Anterior cingulate cortex (tissue), 58 donors: Measurements from ENCODE around the gene ENPP3.
A peak's percentile ranks its signal among the peaks of the same experiment; 100 is the strongest.

Experiments used
- DNase-seq, 58 donors: peaks; one replicate each; lab custom pipeline; 2025; lab: John Stamatoyannopoulos, UW

The ENPP3 gene

DNA sequence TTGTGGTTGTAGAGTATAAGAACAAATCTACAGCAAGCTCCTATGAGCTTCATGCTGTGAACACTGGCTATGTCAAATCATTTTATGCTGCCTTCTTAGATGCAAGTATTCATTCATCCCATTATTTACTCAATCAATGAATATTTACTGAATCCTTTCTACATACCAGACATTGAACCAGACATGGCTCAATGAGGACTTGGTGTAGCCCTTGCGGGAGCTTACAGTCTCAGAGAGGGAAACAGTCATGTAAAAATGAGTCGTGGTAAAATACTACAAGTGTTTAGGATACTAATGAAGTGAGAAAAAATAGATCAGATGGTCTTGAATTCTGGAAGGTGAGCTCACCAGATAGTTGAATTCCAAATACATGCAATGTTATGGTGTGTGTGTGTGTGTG is 125.9 kb downstream of the ENPP3 start:
- DNase-seq = no peak

DNA sequence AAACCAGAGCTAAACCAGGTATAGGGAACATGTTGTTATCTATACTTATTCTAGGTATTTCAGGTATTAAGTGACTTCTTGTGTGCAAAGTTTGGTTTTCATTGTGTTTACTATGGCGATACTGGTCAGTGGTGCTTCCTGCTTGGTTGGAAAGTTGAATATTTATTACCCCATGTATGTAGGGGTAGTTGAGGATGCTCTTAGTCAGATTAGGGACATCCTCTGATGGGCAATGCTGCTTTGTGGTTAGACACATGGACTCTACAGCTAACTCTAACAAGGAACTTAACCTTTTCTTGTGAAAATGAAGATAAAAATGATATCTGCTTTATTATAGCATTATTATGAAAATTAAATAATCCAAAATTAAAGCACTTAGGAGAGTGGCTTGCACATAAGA is 126.6 kb downstream of the ENPP3 start:
- DNase-seq = no peak

DNA sequence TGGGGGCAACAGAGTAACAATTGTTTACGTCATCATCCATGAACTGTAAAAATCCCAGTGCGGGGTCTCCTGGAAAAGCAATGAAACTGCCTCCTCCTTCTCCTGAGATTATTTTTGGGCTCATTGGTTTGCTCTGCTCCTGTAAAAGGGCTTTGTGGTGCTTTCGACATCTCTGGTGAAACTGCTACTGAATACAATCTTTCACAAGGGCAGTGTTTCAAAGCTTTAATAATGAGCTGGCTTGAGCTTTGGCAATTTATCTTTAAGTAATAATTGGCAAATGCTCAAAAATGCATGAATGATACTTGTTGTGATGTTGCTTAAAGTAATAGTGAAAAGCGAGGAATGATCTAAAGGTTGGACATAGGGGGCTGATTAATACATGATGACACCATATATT is 127.2 kb downstream of the ENPP3 start:
- DNase-seq = no peak

DNA sequence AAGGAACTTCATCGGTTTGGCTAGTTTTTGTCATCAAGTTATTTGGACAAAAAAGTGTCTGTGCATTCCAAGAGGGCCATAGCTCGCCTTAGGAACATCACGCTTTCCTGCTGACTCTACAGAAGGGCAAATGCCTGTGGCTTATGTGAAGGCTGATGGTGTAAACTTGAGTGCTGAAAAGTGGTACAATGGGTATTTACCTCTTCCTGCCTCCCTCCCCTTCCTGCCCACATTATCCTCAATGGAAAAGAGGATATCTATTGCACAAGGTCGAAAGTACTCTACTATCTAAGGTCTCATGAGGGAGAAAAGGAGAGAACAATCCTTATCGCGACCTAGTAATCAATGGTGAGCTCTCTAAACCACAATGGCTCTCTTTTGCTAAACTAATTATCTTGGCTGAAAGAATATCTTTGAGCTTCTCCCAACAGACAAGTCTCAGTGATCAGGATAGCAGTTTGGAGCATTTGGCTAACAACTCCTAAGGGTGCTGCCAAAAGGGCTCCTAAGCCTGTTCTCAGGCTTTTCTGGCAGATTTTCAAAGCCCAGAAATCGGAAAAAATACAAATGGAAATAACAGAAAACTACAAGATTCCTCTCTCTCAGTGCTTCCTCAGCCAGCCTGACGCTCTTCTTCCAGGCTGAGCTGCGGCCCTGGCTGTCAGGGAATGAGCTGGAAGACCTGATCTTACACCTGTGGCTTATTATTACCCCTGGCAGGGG is 128.1 kb downstream of the ENPP3 start:
- no peak for DNase-seq

DNA sequence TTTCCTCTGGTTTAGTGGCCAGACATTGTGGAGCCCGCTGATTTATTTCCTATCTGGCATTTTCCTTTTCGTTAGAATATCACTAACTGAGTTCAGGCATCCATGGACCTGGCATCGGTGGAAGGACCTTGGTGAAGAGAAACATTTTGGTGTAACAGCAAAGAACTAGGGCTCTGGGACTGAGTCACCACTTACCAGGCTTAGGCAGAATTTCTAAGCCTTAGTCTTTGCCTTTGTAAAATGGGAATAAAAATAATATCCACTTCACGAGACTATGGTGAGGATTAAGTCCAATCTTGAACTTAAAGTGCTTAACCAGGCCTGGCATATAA is 128.7 kb downstream of the ENPP3 start:
- no peak for DNase-seq

DNA sequence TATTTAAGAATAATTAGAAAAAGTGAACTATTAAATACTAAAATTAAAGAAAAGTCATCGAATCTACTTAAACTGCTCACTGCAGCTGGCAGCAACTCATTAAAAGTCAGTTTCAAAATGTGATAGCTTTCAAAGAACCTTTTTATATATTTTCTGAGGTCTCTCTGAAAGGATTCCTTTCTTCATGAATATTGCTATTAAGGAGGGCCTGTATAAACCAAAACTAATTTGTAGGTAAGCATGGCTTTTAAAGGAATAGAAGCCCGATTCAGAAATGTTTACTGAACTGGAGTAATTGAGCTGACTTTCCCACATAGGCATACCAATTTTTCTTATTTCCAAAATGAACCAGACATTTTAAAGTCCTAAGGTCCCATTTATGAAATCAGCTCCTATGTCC is 129.5 kb downstream of the ENPP3 start:
- no peak for DNase-seq

DNA sequence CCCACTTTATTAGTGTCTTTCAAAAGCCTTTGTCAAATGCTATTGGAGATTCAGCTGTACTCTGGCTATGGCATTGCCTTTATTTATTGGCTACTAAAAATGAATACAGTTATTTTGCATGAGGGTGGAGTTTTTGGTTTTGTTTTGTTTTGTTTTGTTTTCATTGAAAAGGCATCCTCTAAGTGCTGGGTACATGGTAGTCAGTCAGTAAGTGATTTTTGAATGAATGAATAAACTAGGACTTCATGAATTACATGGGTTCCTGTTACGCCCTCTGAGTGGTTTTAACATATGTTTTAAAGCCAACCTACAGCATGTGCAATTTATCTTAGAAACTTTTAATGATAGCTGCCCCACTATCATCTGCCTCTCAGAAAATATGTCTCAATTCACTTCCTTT is 131.9 kb downstream of the ENPP3 start:
- DNase-seq = no peak

DNA sequence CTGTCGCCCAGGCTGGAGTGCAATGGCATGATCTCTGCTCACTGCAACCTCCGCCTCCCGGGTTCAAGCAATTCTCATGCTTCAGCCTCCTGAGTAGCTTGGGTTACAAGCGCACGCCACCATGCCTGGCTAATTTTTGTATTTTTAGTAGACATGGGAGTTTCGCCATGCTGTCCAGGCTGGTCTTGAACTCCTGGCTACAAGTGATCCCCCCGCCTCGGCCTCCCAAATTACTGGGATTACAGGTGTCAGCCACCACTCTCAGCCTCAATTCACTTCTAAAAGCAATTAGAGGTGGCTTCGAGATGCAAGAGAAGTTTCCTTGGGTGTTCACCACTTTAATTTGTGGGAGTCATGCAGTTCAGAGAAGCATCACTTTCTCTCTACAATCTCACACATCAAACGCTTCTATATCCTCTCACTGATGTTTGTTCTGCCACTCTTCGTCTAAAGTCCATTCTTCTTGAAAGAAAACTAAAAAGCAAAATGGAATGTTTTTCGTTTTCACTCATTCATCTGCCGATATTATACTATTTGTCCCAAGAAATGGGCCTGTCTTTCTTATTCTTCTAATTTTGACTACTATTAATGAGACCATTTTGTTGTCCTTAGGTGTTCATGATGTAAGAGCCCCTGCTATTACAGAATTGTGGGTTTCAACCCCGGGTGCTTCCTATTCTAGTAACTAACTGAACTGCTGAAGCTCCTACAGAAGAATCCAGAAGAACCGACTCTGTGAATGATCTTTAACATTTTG is 132.5 kb downstream of the ENPP3 start:
- DNase-seq = no peak

DNA sequence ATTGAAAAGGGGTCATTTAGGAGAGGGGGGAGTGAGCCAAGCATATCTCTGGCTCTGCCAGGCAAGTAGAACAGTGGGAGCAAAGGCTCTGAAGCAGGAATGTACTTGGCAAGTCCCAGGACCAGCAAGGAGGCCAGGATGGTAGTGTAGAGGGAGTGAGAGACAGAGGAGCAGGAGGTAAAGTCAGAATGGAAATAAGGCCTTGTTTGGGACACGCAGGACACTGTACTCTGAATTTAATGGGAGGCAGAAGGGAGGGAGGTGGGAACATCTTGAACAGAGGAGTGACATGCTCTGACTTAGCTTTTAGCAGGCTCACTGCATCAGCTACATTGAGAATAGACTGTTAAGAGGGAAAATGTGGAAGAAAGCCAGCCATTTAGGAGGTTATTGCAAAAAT is 133.7 kb downstream of the ENPP3 start:
- no peak for DNase-seq

DNA sequence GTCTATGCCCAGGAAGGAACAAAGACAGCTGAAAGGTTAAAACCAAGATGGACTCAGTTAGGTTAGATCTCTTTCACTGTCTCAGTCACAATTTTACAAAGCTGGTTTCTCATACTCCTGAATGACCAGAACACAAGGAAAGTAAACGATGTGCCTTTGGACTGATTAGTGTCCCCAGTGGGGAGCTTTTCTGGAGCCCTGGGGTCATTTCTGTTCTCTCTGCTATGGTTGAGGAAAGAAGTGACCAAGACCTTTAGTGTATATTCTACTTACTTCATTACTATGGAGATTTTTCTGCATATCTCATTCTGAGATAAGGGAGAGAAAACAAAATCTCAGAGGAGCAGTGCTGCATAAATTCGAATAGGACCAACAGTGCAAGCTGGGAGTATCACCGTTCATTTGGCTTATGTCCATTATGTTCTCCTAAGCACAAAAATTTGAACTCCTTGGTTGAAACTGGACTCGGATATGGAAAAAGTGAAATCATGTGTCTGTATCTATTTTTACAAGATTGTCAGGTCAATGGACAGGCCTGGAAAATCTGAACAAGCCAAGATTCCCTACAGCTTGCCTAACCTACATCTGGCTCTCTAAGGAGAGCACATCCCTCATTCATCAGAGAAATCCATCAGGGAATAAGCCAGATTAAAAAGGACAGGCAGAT is 136.3 kb downstream of the ENPP3 start:
- DNase-seq = no peak

DNA sequence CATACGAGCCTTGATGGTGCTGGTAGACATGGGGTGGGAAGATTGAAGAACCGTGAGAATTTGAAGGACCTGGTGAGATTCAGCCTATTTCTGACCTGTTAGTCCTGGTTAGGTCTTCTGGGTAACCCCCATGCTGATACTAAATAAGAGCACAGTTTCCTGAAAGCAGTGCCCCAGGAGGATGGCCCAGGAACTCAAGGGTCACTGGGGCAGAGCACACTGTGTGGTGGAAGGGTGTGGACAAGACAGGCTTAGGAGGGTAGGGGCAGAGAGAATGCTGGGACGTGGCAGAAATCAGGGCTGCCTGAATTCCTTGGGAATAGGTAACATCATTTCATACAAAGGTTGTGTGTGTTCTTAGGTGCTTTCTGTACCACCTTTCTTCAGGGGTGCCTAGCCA is 138.8 kb downstream of the ENPP3 start:
- no peak for DNase-seq

DNA sequence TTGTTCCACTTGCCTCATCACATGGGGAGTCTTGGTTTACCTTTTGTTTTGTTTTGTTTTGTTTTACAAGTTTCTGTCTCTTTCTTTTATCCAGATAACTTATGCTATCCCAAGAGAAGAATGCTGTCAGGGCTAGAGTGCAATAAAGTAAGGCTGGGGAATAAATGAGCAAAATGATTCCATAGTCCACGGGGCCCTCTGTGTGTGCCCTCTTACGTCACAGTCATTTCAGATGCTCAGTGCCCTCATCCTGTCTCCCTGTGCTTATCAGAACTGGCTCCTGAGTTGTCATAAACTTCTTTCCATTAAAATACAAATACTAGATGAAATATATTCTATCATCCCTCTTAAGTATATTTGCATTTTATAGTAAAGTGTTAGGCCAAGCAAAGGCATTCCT is 139.9 kb downstream of the ENPP3 start:
- DNase-seq = no peak

DNA sequence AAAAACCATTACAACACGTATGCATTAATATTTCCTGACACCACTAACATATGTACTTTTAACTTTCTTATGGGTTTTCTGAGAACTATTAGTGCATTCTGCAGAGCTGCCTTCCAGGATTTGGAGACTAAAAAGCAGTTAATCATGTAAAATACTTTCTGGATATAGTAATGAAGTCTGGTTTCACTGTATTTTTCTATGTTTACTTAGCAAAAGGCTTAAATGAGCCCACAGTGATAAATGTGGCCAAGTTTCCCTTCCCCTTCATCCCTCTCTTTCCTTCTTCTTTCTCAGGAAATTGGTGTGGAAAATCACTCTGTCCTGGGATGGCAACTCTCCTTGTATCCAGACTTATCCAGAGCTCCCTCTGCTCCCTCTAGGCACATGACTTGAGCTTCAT is 141.1 kb downstream of the ENPP3 start:
- DNase-seq = no peak

DNA sequence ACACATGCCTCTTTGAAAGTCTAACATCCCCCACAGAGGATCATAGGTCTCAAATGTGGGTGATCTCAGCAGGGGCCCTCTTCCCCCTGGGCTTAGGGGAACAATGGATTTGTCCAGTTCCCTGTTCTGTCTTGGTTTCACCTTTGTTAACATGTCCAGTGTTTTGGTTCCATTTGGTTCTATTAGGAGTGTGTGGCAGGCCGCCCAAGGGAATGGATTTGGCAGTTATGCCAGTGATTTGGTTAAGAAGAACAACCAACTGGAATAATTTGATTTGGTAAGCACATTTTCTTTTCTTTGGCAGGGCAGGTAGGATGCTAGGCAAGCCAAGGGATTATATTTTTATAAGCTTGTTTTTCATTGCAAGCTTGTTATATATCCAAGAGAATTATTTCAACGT is 142.2 kb downstream of the ENPP3 start:
- DNase-seq = peak in 2 of 58 donors; percentile 1 to 9

DNA sequence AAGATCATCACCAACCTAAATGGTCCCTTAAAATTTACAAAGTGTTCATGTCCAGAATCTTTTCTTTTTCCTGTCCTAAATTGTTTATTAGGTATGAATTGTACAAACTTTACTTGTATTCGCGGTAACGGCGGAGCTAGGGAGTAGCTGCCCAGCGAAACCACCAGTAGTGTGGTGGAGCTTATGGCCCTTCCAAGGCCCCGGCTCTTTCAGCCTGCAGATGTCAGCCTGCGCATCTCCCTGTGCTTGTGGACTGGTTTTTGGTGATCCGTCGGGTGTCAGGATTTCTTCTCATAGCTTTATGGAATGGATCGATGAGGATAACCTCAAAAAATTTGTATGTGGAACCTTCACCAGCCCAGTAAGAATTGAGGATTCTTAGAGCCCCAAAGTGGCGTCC is 143.5 kb downstream of the ENPP3 start:
- DNase-seq = no peak

DNA sequence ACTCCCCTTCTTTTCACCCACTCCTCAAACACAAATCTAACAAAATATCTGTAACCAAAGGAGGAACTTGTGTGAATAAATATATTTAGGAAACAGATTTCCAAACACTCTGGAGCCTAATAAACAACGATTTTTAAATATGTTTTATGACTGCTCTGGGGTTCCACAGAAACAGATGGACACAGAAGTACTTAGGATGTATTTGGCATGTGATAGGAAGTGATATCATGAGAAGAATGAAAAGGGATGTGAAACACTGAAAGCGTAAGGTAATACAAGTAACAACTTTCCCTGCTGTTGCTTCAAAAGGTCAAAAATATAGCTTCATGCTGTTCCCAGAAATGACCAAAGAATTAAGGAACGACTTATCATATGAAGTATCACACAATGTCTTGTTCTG is 144.6 kb downstream of the ENPP3 start:
- no peak for DNase-seq

DNA sequence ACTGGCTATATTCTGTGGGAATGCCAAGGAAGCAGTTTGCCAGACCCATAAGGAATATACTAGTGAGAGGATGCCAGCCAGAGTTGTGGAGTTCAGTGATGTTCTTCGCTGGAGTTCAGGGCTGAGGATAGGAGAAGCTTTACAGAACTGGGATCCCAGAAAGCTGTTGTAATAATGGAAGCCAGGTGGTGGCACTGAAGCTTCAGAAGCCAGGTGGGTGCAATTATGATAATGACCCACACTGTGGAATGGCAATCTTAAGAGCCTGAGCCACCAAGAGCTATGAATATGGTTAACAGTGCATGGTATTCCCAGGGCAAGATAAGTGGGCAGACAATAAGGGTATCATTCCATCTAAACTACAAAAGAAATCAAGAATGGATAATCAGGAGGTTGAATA is 145.7 kb downstream of the ENPP3 start:
- no peak for DNase-seq

DNA sequence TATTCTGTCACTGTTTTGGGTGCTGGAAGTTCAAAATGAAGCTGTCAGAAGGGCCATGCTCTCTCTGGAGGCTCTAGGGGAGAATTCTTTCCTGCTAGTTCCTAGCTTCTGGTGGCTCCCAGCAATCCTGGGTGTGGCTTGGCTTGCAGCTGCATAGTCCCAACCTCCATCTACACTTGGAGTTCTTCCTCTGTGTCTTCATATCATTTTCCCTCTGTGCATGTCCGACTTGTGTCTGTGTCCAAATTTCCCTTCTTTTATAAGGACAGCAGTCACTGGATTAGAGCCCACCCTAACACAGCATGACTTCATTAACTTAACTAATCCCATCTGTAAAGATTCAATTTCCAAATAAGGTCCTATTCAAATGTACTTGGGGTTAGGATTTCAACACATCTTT is 147.5 kb downstream of the ENPP3 start:
- no peak for DNase-seq

DNA sequence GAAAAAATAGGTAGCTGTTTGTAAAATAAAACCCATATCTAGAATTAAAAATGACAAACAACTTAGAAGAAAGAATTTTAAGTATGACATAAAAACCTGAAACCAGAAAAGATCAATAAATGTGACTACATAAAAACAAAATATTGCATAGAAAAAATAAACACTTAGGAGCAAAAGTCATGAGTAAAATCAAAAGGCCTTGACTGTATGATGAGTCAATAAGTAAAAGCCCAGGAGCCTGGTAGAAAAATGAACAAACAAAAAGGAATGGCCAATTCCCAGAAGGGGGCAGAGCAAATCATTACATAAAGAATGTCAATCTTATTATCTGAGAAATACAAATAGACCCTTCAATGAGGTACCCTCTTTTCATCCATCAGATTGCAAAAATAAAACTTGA is 150.0 kb downstream of the ENPP3 start:
- no peak for DNase-seq

DNA sequence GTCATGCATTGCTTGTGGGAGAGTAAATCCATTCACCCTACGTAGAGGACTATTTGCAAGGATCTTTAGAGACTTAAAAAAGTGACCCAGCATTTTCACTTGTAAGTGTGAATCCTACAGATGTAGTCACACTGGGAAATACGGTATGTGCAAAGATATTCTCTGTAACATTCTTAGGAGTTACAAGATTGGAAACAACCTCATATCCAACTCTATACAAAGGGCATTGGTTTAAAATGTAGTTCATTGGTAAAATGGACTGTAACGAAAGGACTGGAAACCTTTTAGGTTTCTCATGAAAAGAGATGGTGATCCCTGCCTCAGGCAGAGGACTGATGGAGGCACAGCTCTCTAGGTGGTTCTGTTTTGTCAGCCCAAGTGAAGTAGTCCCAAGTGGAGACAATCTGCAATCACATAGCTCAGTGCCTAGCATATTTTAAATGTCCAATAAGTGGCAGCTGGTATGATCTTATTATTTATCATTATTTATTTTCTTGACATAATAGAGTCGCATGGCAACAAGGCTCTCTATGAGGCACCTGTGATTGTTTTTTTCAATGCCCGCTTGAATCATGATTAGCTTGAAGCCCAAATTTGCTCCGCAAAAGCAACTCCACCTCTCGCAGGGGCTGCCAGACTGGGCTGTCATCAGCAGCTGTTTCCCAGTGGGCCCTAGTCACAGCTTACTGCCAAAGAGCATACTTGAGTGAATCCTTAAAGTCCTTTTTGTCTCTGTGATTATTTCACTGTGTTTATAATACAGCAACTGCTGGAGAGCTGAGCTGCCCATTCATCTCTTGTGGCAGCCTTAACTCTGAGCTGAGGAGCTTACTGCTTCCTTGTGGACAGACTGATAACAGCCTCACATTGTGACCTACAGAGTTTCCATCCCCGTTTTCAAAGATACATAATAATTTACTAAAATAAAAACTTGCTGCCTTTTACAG is 150.9 kb downstream of the ENPP3 start:
- peak in 1 of 58 donors; percentile 9 for DNase-seq

DNA sequence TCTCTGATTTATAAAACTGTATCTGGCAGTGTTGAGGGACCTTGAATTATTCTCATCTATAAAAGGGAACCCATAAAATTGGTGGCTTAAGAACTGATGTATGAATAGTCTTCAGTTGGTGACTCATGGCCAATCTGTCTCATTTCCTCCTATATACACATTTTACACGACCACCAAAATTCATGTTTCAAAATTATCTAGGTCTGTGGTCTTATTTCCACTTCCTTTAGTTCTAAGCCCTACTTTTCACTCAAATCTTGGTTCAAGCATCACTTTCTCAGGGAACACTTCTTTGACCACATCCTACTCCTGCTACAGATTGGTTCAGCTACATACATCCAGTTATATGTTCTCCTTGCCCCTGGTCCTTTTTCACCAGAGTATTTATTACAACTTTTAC is 152.1 kb downstream of the ENPP3 start:
- DNase-seq = no peak
